ENCODE results near the gene LHFPL2. TPM values are rescaled to one million over a fixed set of nuclear protein-coding genes. Genes with fewer than 3 reads are reported as not detected.
"Not testable (repeated sequence)": the region's sequence is repeated elsewhere in the genome, so short reads cannot be mapped to it uniquely, and the experiment has no call there.

LHFPL2 gene
- total RNA-seq, 1 experiment from 2014 or later: 49.7 TPM

GRCh38 chr5:78689540-78690252, 41.1 kb upstream of the LHFPL2 start:
- intact Hi-C loops (cut with micrococcal nuclease; ENCODE audit: unreplicated experiment): no loop called here
- Histone ChIP-seq H3K27me3 (replicated peaks; ENCODE audit: control insufficient read depth, insufficient read depth, low read length) (no peaks in the 10 kb centered on the region), H3K9me3 (peaks cover 3% of the 10 kb centered on the region; the same call in 1 of the 2 replicates), H3K4me3 (ENCODE audit: low read depth, low read length) (no peak overlapping the region), H3K36me3 (ENCODE audit: control insufficient read depth, insufficient read depth, low read length) (no peaks in the 10 kb centered on the region), H3K4me1 (no peaks in the 10 kb centered on the region)
- Mint-ChIP-seq H3K27me3 (ENCODE audit: insufficient read depth, unreplicated experiment) (no peaks in the 10 kb centered on the region), H3K4me3 (ENCODE audit: unreplicated experiment) (no peak overlapping the region), H3K9me3 (ENCODE audit: unreplicated experiment) (peaks cover 12% of the 10 kb centered on the region), H3K36me3 (ENCODE audit: insufficient read depth, unreplicated experiment) (no peaks in the 10 kb centered on the region), H3K4me1 (ENCODE audit: low read depth, unreplicated experiment) (no peaks in the 10 kb centered on the region), H3K27ac (ENCODE audit: unreplicated experiment) (no peak overlapping the region)
- no TSS peak for BruUV-seq (replicated peaks)
- CTCF ChIA-PET: no interaction called here
- POLR2A ChIA-PET: no interaction called here
- TF ChIP-seq CTCF (IDR thresholded peaks at IDR 0.05; ENCODE audit: insufficient read depth in 1 of 2, low read depth in 1 of 2, low read length in 1 of 2, severe bottlenecking in 1 of 2, unreplicated experiment in 1 of 2): no peak
- DNase-seq: no peak

DNA sequence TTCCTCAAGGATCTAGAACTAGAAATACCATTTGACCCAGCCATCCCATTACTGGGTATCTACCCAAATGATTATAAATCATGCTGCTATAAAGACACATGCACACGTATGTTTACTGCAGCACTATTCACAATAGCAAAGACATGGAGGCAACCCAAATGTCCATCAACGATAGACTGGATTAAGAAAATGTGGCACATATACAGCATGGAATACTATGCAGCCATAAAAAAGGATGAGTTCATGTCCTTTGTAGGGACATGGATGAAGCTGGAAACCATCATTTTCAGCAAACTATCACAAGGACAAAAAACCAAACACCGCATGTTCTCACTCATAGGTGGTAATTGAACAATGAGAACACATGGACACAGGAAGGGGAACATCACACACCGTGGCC, 38.9 kb upstream of the LHFPL2 start:
- POLR2A ChIA-PET; H3K4me3 Mint-ChIP-seq (ENCODE audit: unreplicated experiment); H3K4me1 ChIP-seq; H3K9me3 ChIP-seq; BruUV-seq (replicated peaks); H3K4me1 Mint-ChIP-seq (ENCODE audit: low read depth, unreplicated experiment); CTCF ChIA-PET; intact Hi-C loops (cut with micrococcal nuclease; ENCODE audit: unreplicated experiment); DNase-seq; H3K36me3 Mint-ChIP-seq (ENCODE audit: insufficient read depth, unreplicated experiment); H3K4me3 ChIP-seq (ENCODE audit: low read depth, low read length); H3K36me3 ChIP-seq (ENCODE audit: control insufficient read depth, insufficient read depth, low read length); H3K27me3 Mint-ChIP-seq (ENCODE audit: insufficient read depth, unreplicated experiment); H3K27ac Mint-ChIP-seq (ENCODE audit: unreplicated experiment); H3K27me3 ChIP-seq (replicated peaks; ENCODE audit: control insufficient read depth, insufficient read depth, low read length): not testable (repeated sequence)
- peaks cover 12% of the 10 kb centered on the region for H3K9me3 Mint-ChIP-seq (ENCODE audit: unreplicated experiment)

- H3K4me3 Mint-ChIP-seq (ENCODE audit: unreplicated experiment); H3K36me3 ChIP-seq (ENCODE audit: control insufficient read depth, insufficient read depth, low read length); H3K9me3 ChIP-seq; POLR2A ChIA-PET; CTCF ChIA-PET; H3K27me3 Mint-ChIP-seq (ENCODE audit: insufficient read depth, unreplicated experiment); H3K4me1 Mint-ChIP-seq (ENCODE audit: low read depth, unreplicated experiment); BruUV-seq (replicated peaks); H3K4me3 ChIP-seq (ENCODE audit: low read depth, low read length); intact Hi-C loops (cut with micrococcal nuclease; ENCODE audit: unreplicated experiment); H3K27me3 ChIP-seq (replicated peaks; ENCODE audit: control insufficient read depth, insufficient read depth, low read length); H3K27ac Mint-ChIP-seq (ENCODE audit: unreplicated experiment); H3K36me3 Mint-ChIP-seq (ENCODE audit: insufficient read depth, unreplicated experiment); H3K4me1 ChIP-seq; DNase-seq: not testable (repeated sequence)
- peaks cover 12% of the 10 kb centered on the region for H3K9me3 Mint-ChIP-seq (ENCODE audit: unreplicated experiment)
Observed at GRCh38 chr5:78683905-78684304, 35.3 kb upstream of the LHFPL2 start.

GRCh38 chr5:78679905-78680304, 31.3 kb upstream of the LHFPL2 start:
- H3K4me3 ChIP-seq (ENCODE audit: low read depth, low read length): no peak overlapping the region
- H3K4me1 ChIP-seq: peaks cover 45% of the 10 kb centered on the region
- DNase-seq: no peak
- ChIA-PET POLR2A (no interaction called here), CTCF (no interaction called here)
- H3K4me3 Mint-ChIP-seq (ENCODE audit: unreplicated experiment): no peak overlapping the region
- intact Hi-C loops (cut with micrococcal nuclease; ENCODE audit: unreplicated experiment): loop anchor here (1.0 to 5.0 kb wide), 3 partner anchors 31 to 112 kb away; no protein-coding TSS in a partner anchor
- peaks cover 6% of the 10 kb centered on the region for H3K36me3 Mint-ChIP-seq (ENCODE audit: insufficient read depth, unreplicated experiment)
- H3K4me1 Mint-ChIP-seq (ENCODE audit: low read depth, unreplicated experiment): peaks cover 30% of the 10 kb centered on the region
- no peaks in the 10 kb centered on the region for H3K27me3 ChIP-seq (replicated peaks; ENCODE audit: control insufficient read depth, insufficient read depth, low read length)
- no peaks in the 10 kb centered on the region for H3K9me3 ChIP-seq
- no peak for TF ChIP-seq CTCF (IDR thresholded peaks at IDR 0.05; ENCODE audit: insufficient read depth in 1 of 2, low read depth in 1 of 2, low read length in 1 of 2, severe bottlenecking in 1 of 2, unreplicated experiment in 1 of 2)
- peaks cover 14% of the 10 kb centered on the region for H3K9me3 Mint-ChIP-seq (ENCODE audit: unreplicated experiment)
- H3K36me3 ChIP-seq (ENCODE audit: control insufficient read depth, insufficient read depth, low read length): no peaks in the 10 kb centered on the region
- no TSS peak for BruUV-seq (replicated peaks)
- H3K27me3 Mint-ChIP-seq (ENCODE audit: insufficient read depth, unreplicated experiment): no peaks in the 10 kb centered on the region
- no peak overlapping the region for H3K27ac Mint-ChIP-seq (ENCODE audit: unreplicated experiment)

All from Caco-2 (cell line).